Ascending aorta (tissue), 2 donors: ENCODE data around the gene SLC45A2. TPM values are rescaled to one million over a fixed set of nuclear protein-coding genes. Genes with fewer than 3 reads are reported as not detected.

Source experiments
- DNase-seq, 2 donors: peaks; one replicate each; pipeline ENCODE4 v3.0.0-alpha.2; 2019; ENCODE audit warnings: low spot score in 2 of 2
- H3K27ac ChIP-seq, 2 donors: fragments of 200-600 bp; sonication (generic); one replicate each; pipeline ENCODE4 v1.5.1; 2016 to 2017; ENCODE audit warnings: mild to moderate bottlenecking in 1 of 2
- H3K27me3 ChIP-seq: fragments of 200-600 bp; sonication (generic); one replicate; pipeline ENCODE4 v1.5.1; 2017
- H3K36me3 ChIP-seq, 2 donors: fragments of 200-600 bp; sonication (generic); one replicate each; pipeline ENCODE4 v1.5.1; 2016
- H3K4me1 ChIP-seq, 2 donors: fragments of 200-600 bp; sonication (generic); one replicate each; pipeline ENCODE4 v1.5.1; 2016 to 2017; ENCODE audit warnings: mild to moderate bottlenecking in 1 of 2
- H3K4me3 ChIP-seq, 2 donors: fragments of 200-600 bp; sonication (generic); one replicate each; pipeline ENCODE4 v1.5.1; 2016 to 2017; ENCODE audit warnings: mild to moderate bottlenecking in 1 of 2
- H3K9me3 ChIP-seq, 2 donors: fragments of 200-600 bp; sonication (generic); one replicate each; pipeline ENCODE4 v1.5.1; 2016
- intact Hi-C: fragments of 100-400 bp; cut with DNase I; formaldehyde crosslinking; loops from one replicate; pipeline ENCODE4 v1.15.1; 2023
- total RNA-seq: library from RNA; depleted of rRNA; stranded (reverse); fragments of >200 nt; gene quantifications from one replicate; pipeline ENCODE4 v1.1.0, GENCODE V29; 2016
- TF ChIP-seq, protein P1 (sequence below), 3 experiments: fragments of 200-600 bp in 2 of 3; fragments of 450-650 bp in 1 of 3; sonication (generic) in 2 of 3; IDR thresholded peaks; one replicate each; pipeline ENCODE4 v1.5.1; 2016 to 2019; ENCODE audit warnings: antibody characterized with exemption in 3 of 3, mild to moderate bottlenecking in 1 of 3, moderate library complexity in 1 of 3

The SLC45A2 gene
- total RNA-seq, 1 donor from 2014 or later: not detected

GRCh38 chr5:34026089-34026761 lies 41.7 kb upstream of the SLC45A2 start:
- TF ChIP-seq, protein P1, sequence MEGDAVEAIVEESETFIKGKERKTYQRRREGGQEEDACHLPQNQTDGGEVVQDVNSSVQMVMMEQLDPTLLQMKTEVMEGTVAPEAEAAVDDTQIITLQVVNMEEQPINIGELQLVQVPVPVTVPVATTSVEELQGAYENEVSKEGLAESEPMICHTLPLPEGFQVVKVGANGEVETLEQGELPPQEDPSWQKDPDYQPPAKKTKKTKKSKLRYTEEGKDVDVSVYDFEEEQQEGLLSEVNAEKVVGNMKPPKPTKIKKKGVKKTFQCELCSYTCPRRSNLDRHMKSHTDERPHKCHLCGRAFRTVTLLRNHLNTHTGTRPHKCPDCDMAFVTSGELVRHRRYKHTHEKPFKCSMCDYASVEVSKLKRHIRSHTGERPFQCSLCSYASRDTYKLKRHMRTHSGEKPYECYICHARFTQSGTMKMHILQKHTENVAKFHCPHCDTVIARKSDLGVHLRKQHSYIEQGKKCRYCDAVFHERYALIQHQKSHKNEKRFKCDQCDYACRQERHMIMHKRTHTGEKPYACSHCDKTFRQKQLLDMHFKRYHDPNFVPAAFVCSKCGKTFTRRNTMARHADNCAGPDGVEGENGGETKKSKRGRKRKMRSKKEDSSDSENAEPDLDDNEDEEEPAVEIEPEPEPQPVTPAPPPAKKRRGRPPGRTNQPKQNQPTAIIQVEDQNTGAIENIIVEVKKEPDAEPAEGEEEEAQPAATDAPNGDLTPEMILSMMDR (IDR thresholded peaks at IDR 0.05): no peak
- no peak for DNase-seq
- H3K4me1 ChIP-seq: no peaks in the 10 kb centered on the region
- no peak overlapping the region for H3K27ac ChIP-seq
- H3K4me3 ChIP-seq: no peak overlapping the region
- intact Hi-C loops: no loop called here
- H3K27me3 ChIP-seq: no peaks in the 10 kb centered on the region
- H3K36me3 ChIP-seq: no peaks in the 10 kb centered on the region
- H3K9me3 ChIP-seq: no peaks in the 10 kb centered on the region

DNA sequence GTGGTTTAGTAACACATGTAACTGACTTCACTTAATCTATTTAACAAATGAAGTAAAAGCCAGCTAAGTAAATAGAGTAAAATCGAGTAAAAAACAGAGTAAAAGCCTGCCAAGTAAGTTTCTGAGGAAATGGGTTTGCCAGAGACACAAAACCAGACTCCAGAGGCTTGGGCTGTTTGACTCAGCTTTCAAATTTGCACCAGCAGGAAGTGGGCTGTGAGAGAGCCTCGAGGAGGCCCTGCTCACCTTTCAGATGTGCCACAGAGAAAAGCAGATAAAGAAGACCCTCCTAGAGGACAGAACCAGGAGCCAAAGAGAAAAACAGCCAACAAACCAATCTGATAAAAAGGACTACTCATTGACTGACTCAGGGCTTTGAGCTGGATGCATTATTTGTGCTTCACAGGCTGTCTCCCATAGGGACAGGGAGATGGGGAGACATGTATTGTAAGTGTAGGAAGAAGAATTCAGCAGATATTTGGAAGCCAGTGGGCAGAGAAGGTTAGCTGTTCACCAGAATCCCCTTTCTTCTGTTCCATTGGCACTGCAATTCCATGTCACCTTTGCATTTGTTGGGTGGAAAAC lies 37.7 kb upstream of the SLC45A2 start:
- Histone ChIP-seq H3K27me3 (no peaks in the 10 kb centered on the region), H3K4me3 (no peak overlapping the region), H3K9me3 (no peaks in the 10 kb centered on the region), H3K36me3 (no peaks in the 10 kb centered on the region), H3K4me1 (no peaks in the 10 kb centered on the region), H3K27ac (no peak overlapping the region)
- no peak for DNase-seq
- TF ChIP-seq, protein P1 (IDR thresholded peaks at IDR 0.05): no peak
- intact Hi-C loops: no loop called here

DNA sequence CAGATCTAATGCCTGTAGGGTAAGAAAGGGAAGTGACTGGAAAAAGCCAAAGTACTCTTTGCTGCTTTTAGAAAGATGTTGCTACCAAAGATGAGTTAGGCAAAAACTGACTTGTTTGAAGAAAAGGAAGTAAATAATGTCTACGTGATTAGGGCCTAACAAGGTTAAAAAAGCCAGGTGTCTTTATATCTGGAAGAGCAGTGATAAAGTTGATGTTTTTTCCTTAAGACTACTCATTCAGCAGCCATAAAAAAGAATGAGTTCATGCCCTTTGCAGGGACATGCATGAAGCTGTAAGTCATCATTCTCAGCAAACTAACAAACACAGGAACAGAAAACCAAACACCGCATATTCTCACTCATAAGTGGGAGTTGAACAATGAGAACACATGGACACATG lies 36.8 kb upstream of the SLC45A2 start:
- H3K4me3 ChIP-seq: no peak overlapping the region
- no peaks in the 10 kb centered on the region for H3K27me3 ChIP-seq
- TF ChIP-seq, protein P1 (IDR thresholded peaks at IDR 0.05): no peak
- intact Hi-C loops: no loop called here
- H3K27ac ChIP-seq: no peak overlapping the region
- no peaks in the 10 kb centered on the region for H3K9me3 ChIP-seq
- no peaks in the 10 kb centered on the region for H3K4me1 ChIP-seq
- DNase-seq: no peak
- H3K36me3 ChIP-seq: no peaks in the 10 kb centered on the region

DNA sequence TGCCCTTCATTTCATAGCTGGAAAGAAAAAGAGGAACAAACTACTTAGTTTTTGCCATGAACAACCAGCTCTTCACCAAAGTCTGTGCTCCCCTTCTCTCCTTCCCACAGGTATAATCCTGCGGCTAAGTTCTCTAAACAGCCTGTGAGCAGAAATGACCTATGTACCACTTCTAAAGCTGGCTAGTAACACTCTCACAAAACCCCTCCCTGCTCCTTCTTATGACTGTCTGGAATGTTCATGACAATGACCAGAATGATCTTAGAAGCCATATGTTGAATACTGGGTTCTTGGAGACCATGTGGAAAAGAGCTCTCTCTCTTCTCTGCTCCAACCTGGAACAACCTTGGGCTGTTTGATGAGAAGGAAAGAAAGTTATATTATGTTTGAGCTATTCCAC lies 36.2 kb upstream of the SLC45A2 start:
- Histone ChIP-seq H3K27me3 (no peaks in the 10 kb centered on the region), H3K4me3 (no peak overlapping the region), H3K27ac (no peak overlapping the region), H3K9me3 (no peaks in the 10 kb centered on the region), H3K4me1 (no peaks in the 10 kb centered on the region), H3K36me3 (no peaks in the 10 kb centered on the region)
- TF ChIP-seq, protein P1 (IDR thresholded peaks at IDR 0.05): no peak
- no peak for DNase-seq
- intact Hi-C loops: no loop called here

DNA sequence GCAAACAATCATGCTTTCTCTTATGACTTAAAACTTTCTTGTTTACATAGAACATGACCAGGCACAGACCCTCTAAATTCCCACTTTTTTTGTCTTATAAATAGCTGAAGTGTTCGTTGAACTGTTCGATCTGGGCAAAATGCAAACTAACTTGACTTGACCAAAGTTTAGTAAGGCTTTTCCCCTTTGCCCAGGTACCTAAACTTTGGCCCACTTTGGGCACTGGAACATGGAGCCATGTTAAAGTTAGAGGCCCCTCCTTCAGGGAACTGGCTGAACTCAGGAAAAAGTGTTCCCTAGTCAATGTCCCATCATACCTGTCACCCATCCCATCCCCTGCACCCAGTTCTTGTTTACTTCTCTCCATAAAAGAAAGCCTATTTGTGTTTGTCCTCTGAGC lies 32.8 kb upstream of the SLC45A2 start:
- no peaks in the 10 kb centered on the region for H3K9me3 ChIP-seq

More for the DNA sequence above, 32.8 kb upstream of the SLC45A2 start:
- Histone ChIP-seq H3K4me3 (no peak overlapping the region), H3K27ac (no peak overlapping the region), H3K36me3 (no peaks in the 10 kb centered on the region), H3K27me3 (no peaks in the 10 kb centered on the region), H3K4me1 (peaks cover 0 to 2% of the 10 kb centered on the region in 2 donors)
- intact Hi-C loops: no loop called here
- TF ChIP-seq, protein P1 (IDR thresholded peaks at IDR 0.05): no peak
- no peak for DNase-seq
